ENCODE measurements around the gene NCOA5. TPM values are rescaled to one million over a fixed set of nuclear protein-coding genes. Genes with fewer than 3 reads are reported as not detected.

NCOA5 gene
- total and polyA plus RNA-seq, 2 experiments from 2014 or later: 24.0 to 26.2 TPM

- Histone ChIP-seq H3K79me2 (no peaks in the 10 kb centered on the region), H3K36me3 (replicated peaks; ENCODE audit: insufficient read depth, low read depth) (no peaks in the 10 kb centered on the region), H3K9me3 (ENCODE audit: low read depth) (no peaks in the 10 kb centered on the region), H3K27ac (no peak overlapping the region), H4K20me1 (ENCODE audit: insufficient read depth, poor library complexity, severe bottlenecking) (no peaks in the 10 kb centered on the region), H3K9me2 (replicated peaks; ENCODE audit: insufficient read depth) (no peaks in the 10 kb centered on the region), H2AFZ (no peak overlapping the region), H3K27me3 (peaks cover 40% of the 10 kb centered on the region), H3K4me1 (ENCODE audit: insufficient read depth) (no peaks in the 10 kb centered on the region), H3K4me3 (no peak overlapping the region), H3K4me2 (no peak overlapping the region)
- TF ChIP-seq EZH2 (IDR thresholded peaks at IDR 0.05; ENCODE audit: borderline replicate concordance): no peak
- TF ChIP-seq CTCF (IDR thresholded peaks at IDR 0.05; ENCODE audit: poor library complexity): peak; percentile 89
- peak; percentile 85 for DNase-seq (ENCODE audit: low spot score)
- WGBS (ENCODE audit: low lambda C conversion rate, missing lambda C conversion rate): 17% methylated on average over 17 of the region's 17 CpGs
Observed at GRCh38 chr20:46132705-46133120, 43.0 kb upstream of the NCOA5 start.

- peaks cover 36% of the 10 kb centered on the region for H3K27me3 ChIP-seq
- DNase-seq (ENCODE audit: low spot score): no peak
- no peaks in the 10 kb centered on the region for H3K79me2 ChIP-seq
- H3K9me3 ChIP-seq (ENCODE audit: low read depth): no peaks in the 10 kb centered on the region
- 61% methylated on average over 6 of the region's 6 CpGs for WGBS (ENCODE audit: low lambda C conversion rate, missing lambda C conversion rate)
- no peaks in the 10 kb centered on the region for H3K36me3 ChIP-seq (replicated peaks; ENCODE audit: insufficient read depth, low read depth)
- H4K20me1 ChIP-seq (ENCODE audit: insufficient read depth, poor library complexity, severe bottlenecking): no peaks in the 10 kb centered on the region
- no peak overlapping the region for H2AFZ ChIP-seq
- no peak overlapping the region for H3K4me2 ChIP-seq
- H3K4me3 ChIP-seq: no peak overlapping the region
- H3K4me1 ChIP-seq (ENCODE audit: insufficient read depth): no peaks in the 10 kb centered on the region
- H3K9me2 ChIP-seq (replicated peaks; ENCODE audit: insufficient read depth): no peaks in the 10 kb centered on the region
- TF ChIP-seq EZH2 (IDR thresholded peaks at IDR 0.05; ENCODE audit: borderline replicate concordance) (no peak), CTCF (IDR thresholded peaks at IDR 0.05; ENCODE audit: poor library complexity) (no peak), EZH2phosphoT487 (IDR thresholded peaks at IDR 0.05; ENCODE audit: low read depth, severe bottlenecking, unreplicated experiment) (no peak)
- no peak overlapping the region for H3K27ac ChIP-seq
Observed at GRCh38 chr20:46131396-46131795, 41.6 kb upstream of the NCOA5 start.

GRCh38 chr20:46130534-46130933 lies 40.8 kb upstream of the NCOA5 start:
- Histone ChIP-seq H3K4me1 (ENCODE audit: insufficient read depth) (no peaks in the 10 kb centered on the region), H3K4me2 (no peak overlapping the region), H3K9me3 (ENCODE audit: low read depth) (no peaks in the 10 kb centered on the region), H3K4me3 (no peak overlapping the region), H4K20me1 (ENCODE audit: insufficient read depth, poor library complexity, severe bottlenecking) (no peaks in the 10 kb centered on the region), H3K36me3 (replicated peaks; ENCODE audit: insufficient read depth, low read depth) (no peaks in the 10 kb centered on the region), H3K27ac (no peak overlapping the region), H3K27me3 (peaks cover 36% of the 10 kb centered on the region), H3K9me2 (replicated peaks; ENCODE audit: insufficient read depth) (no peaks in the 10 kb centered on the region), H2AFZ (no peak overlapping the region), H3K79me2 (no peaks in the 10 kb centered on the region)
- no peak for TF ChIP-seq CTCF (IDR thresholded peaks at IDR 0.05; ENCODE audit: poor library complexity)
- TF ChIP-seq EZH2 (IDR thresholded peaks at IDR 0.05; ENCODE audit: borderline replicate concordance): no peak
- no peak for TF ChIP-seq EZH2phosphoT487 (IDR thresholded peaks at IDR 0.05; ENCODE audit: low read depth, severe bottlenecking, unreplicated experiment)
- no peak for DNase-seq (ENCODE audit: low spot score)
- 76% methylated on average over 4 of the region's 4 CpGs for WGBS (ENCODE audit: low lambda C conversion rate, missing lambda C conversion rate)

- TF ChIP-seq CTCF (IDR thresholded peaks at IDR 0.05; ENCODE audit: poor library complexity) (no peak), EZH2phosphoT487 (IDR thresholded peaks at IDR 0.05; ENCODE audit: low read depth, severe bottlenecking, unreplicated experiment) (no peak), EZH2 (IDR thresholded peaks at IDR 0.05; ENCODE audit: borderline replicate concordance) (no peak)
- 35% methylated on average over 5 of the region's 5 CpGs for WGBS (ENCODE audit: low lambda C conversion rate, missing lambda C conversion rate)
Observed at GRCh38 chr20:46129955-46130481, 40.3 kb upstream of the NCOA5 start.

More at GRCh38 chr20:46129955-46130481, 40.3 kb upstream of the NCOA5 start:
- DNase-seq (ENCODE audit: low spot score): no peak
- Histone ChIP-seq H3K9me2 (replicated peaks; ENCODE audit: insufficient read depth) (no peaks in the 10 kb centered on the region), H3K27ac (no peak overlapping the region), H3K4me3 (no peak overlapping the region), H3K27me3 (peaks cover 35% of the 10 kb centered on the region), H3K4me1 (ENCODE audit: insufficient read depth) (no peaks in the 10 kb centered on the region), H3K4me2 (no peak overlapping the region), H3K9me3 (ENCODE audit: low read depth) (no peaks in the 10 kb centered on the region), H2AFZ (no peak overlapping the region), H3K79me2 (no peaks in the 10 kb centered on the region), H4K20me1 (ENCODE audit: insufficient read depth, poor library complexity, severe bottlenecking) (no peaks in the 10 kb centered on the region), H3K36me3 (replicated peaks; ENCODE audit: insufficient read depth, low read depth) (no peaks in the 10 kb centered on the region)
